Neural progenitor cell (in vitro differentiated cells): ENCODE data around the gene DDX11. TPM values are rescaled to one million over a fixed set of nuclear protein-coding genes. Genes with fewer than 3 reads are reported as not detected.

ENCODE experiments used
- DNase-seq: peaks from one replicate; pipeline ENCODE4 v3.0.0-alpha.2; 2016; ENCODE audit warnings: low spot score
- H2AFZ ChIP-seq: fragments of 200-600 bp; sonication (generic); replicated peaks from 2 replicates; pipeline ENCODE4 v1.6.1; 2016; ENCODE audit warnings: antibody characterized with exemption
- H3F3A ChIP-seq: fragments of 200-600 bp; sonication (generic); 2 replicates; pipeline ENCODE4 v1.6.1; 2016; ENCODE audit warnings: antibody characterized with exemption, low read depth
- H3K27ac ChIP-seq: fragments of 200-600 bp; sonication (generic); 2 replicates; pipeline ENCODE4 v1.5.1; 2016; ENCODE audit warnings: mild to moderate bottlenecking
- H3K27me3 ChIP-seq: fragments of 200-600 bp; sonication (generic); 2 replicates; pipeline ENCODE4 v1.6.1; 2016; ENCODE audit warnings: mild to moderate bottlenecking, moderate library complexity
- H3K36me3 ChIP-seq: fragments of 200-600 bp; sonication (generic); 2 replicates; pipeline ENCODE4 v1.5.1; 2016
- H3K4me1 ChIP-seq: fragments of 200-600 bp; sonication (generic); 2 replicates; pipeline ENCODE4 v1.6.1; 2016; ENCODE audit warnings: mixed run types
- H3K4me2 ChIP-seq: fragments of 200-600 bp; sonication (generic); 2 replicates; pipeline ENCODE4 v1.6.1; 2016
- H3K4me3 ChIP-seq: fragments of 200-600 bp; sonication (generic); 2 replicates; pipeline ENCODE4 v1.5.1; 2016
- H3K79me2 ChIP-seq: fragments of 200-600 bp; sonication (generic); 2 replicates; pipeline ENCODE4 v1.6.1; 2016; ENCODE audit warnings: low read depth
- H3K9ac ChIP-seq: fragments of 200-600 bp; sonication (generic); 2 replicates; pipeline ENCODE4 v1.6.1; 2016
- H3K9me3 ChIP-seq: fragments of 200-600 bp; sonication (generic); 2 replicates; pipeline ENCODE4 v1.5.1; 2016; ENCODE audit warnings: low read depth
- H4K20me1 ChIP-seq: fragments of 200-600 bp; sonication (generic); 2 replicates; pipeline ENCODE4 v1.6.1; 2016; ENCODE audit warnings: low read depth
- H3K27ac Mint-ChIP-seq: 3 replicates; pipeline ENCODE4 v1.8.0; 2021; ENCODE audit warnings: mixed read lengths
- H3K27me3 Mint-ChIP-seq: 2 replicates; pipeline ENCODE4 v1.8.0; 2022; ENCODE audit warnings: low read depth, mild to moderate bottlenecking, inconsistent platforms, moderate library complexity, mixed read lengths; ENCODE audit not compliant: insufficient read depth
- H3K36me3 Mint-ChIP-seq: 3 replicates; pipeline ENCODE4 v1.8.0; 2021; ENCODE audit warnings: mixed read lengths
- H3K4me1 Mint-ChIP-seq: 3 replicates; pipeline ENCODE4 v1.8.0; 2021; ENCODE audit warnings: mixed read lengths
- H3K4me3 Mint-ChIP-seq: 3 replicates; pipeline ENCODE4 v1.8.0; 2021; ENCODE audit warnings: mild to moderate bottlenecking, moderate library complexity, mixed read lengths
- H3K9me3 Mint-ChIP-seq: 3 replicates; pipeline ENCODE4 v1.8.0; 2020; ENCODE audit warnings: mixed read lengths
- EZH2 ChIP-seq: fragments of 200-600 bp; sonication (generic); IDR thresholded peaks from 2 replicates; pipeline ENCODE4 v1.6.1; 2017; ENCODE audit warnings: antibody characterized with exemption, mild to moderate bottlenecking, moderate library complexity
- EZH2phosphoT487 ChIP-seq: fragments of 200-600 bp; sonication (generic); IDR thresholded peaks from 2 replicates; pipeline ENCODE4 v1.6.1; 2017; ENCODE audit warnings: antibody characterized with exemption
- total RNA-seq: library from RNA; depleted of rRNA; stranded (reverse); fragments of >200 nt; gene quantifications from 2 replicates; pipeline ENCODE4 v1.2.3, GENCODE V29; 2015; ENCODE audit warnings: low replicate concordance
- TF ChIP-seq, protein P1 (sequence below): fragments of 200-600 bp; sonication (generic); IDR thresholded peaks from 2 replicates; pipeline ENCODE4 v1.5.1; 2017; ENCODE audit warnings: antibody characterized with exemption, mild to moderate bottlenecking

Gene DDX11
- total RNA-seq, 1 donor from 2014 or later = 80.1 TPM

DNA sequence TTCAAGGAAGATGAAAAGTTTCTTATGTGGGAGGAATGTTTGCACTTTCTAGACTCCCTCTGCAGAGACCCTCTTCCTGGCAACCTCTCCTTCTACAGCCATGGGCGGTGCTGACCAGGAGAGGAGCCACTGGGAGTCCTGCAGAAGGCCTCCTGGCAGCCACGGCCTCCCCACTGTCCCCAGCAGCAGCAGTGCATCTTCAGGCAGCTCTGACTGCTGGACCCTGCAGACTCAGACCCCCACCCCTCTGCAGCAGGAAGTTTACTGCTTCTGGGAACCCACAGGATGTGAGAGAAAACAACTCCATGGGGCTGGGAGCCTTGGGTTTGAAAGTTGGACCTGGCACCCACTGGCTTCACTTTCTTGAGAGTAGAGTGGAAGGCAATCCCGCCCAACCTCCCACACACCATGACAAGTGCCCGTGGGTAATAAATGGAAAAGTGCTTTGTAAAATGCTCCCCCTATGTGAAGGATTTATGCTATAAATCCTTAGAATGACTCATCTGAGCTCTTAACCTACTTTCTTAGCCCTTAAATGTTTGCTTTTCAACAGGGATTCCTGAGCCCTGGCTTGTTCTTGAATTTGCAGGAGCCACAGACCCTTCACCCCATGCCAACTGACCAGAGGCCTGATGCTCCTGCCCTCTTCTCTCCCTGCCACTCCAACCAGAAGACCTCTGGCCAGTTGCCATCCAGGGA is 37.5 kb upstream of the DDX11 start:
- H3K27ac Mint-ChIP-seq = peak overlapping the region; percentile 57
- no peaks in the 10 kb centered on the region for H3K36me3 Mint-ChIP-seq
- DNase-seq = no peak
- no peak overlapping the region for H3K4me3 Mint-ChIP-seq
- no peak overlapping the region for H3K4me3 ChIP-seq
- no peak overlapping the region for H3K27ac ChIP-seq
- no peaks in the 10 kb centered on the region for H3K79me2 ChIP-seq
- H3K4me1 ChIP-seq = no peaks in the 10 kb centered on the region
- no peak overlapping the region for H2AFZ ChIP-seq
- TF ChIP-seq, protein P1, sequence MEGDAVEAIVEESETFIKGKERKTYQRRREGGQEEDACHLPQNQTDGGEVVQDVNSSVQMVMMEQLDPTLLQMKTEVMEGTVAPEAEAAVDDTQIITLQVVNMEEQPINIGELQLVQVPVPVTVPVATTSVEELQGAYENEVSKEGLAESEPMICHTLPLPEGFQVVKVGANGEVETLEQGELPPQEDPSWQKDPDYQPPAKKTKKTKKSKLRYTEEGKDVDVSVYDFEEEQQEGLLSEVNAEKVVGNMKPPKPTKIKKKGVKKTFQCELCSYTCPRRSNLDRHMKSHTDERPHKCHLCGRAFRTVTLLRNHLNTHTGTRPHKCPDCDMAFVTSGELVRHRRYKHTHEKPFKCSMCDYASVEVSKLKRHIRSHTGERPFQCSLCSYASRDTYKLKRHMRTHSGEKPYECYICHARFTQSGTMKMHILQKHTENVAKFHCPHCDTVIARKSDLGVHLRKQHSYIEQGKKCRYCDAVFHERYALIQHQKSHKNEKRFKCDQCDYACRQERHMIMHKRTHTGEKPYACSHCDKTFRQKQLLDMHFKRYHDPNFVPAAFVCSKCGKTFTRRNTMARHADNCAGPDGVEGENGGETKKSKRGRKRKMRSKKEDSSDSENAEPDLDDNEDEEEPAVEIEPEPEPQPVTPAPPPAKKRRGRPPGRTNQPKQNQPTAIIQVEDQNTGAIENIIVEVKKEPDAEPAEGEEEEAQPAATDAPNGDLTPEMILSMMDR = no peak
- TF ChIP-seq EZH2phosphoT487 (no peak), EZH2 (no peak)
- no peaks in the 10 kb centered on the region for H3K4me1 Mint-ChIP-seq
- no peaks in the 10 kb centered on the region for H3K9me3 ChIP-seq
- H3F3A ChIP-seq = no peaks in the 10 kb centered on the region
- H3K9me3 Mint-ChIP-seq = no peaks in the 10 kb centered on the region
- H3K27me3 ChIP-seq = no peaks in the 10 kb centered on the region
- H3K27me3 Mint-ChIP-seq = peaks cover 14% of the 10 kb centered on the region
- no peaks in the 10 kb centered on the region for H4K20me1 ChIP-seq
- no peaks in the 10 kb centered on the region for H3K36me3 ChIP-seq
- no peak overlapping the region for H3K9ac ChIP-seq
- H3K4me2 ChIP-seq = no peak overlapping the region

DNA sequence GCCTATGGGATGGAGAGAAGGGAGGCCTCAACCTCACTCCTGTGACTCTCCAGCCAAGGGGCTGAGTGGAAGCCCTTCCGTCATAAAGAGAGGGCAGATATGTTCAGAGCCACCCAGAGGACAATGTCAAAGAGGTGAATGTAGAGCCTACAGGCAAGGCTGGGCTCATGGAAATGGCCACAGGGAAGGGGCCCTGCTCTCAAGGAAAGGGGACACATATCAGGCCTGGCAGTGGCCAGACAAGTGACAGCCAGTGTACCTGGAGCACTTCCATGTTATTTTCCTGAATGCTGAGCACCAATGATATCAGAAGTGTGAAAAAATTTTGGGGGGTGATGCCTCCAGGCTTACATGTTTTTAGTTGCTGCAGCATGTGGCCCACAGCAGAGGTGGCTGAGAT is 36.6 kb upstream of the DDX11 start:
- no peaks in the 10 kb centered on the region for H3K4me1 ChIP-seq
- H3K4me3 ChIP-seq = no peak overlapping the region
- no peak overlapping the region for H3K4me2 ChIP-seq
- H2AFZ ChIP-seq = no peak overlapping the region
- H3K9ac ChIP-seq = no peak overlapping the region
- no peaks in the 10 kb centered on the region for H3K79me2 ChIP-seq
- H3F3A ChIP-seq = no peaks in the 10 kb centered on the region
- Mint-ChIP-seq H3K4me1 (no peaks in the 10 kb centered on the region), H3K4me3 (no peak overlapping the region), H3K9me3 (no peaks in the 10 kb centered on the region), H3K36me3 (no peaks in the 10 kb centered on the region), H3K27ac (no peak overlapping the region), H3K27me3 (peaks cover 13% of the 10 kb centered on the region)
- H3K27ac ChIP-seq = no peak overlapping the region
- no peaks in the 10 kb centered on the region for H3K9me3 ChIP-seq
- no peaks in the 10 kb centered on the region for H3K36me3 ChIP-seq
- H3K27me3 ChIP-seq = no peaks in the 10 kb centered on the region
- no peak for DNase-seq
- H4K20me1 ChIP-seq = no peaks in the 10 kb centered on the region
- TF ChIP-seq EZH2phosphoT487 (no peak), EZH2 (no peak)
- TF ChIP-seq, protein P1 = no peak

DNA sequence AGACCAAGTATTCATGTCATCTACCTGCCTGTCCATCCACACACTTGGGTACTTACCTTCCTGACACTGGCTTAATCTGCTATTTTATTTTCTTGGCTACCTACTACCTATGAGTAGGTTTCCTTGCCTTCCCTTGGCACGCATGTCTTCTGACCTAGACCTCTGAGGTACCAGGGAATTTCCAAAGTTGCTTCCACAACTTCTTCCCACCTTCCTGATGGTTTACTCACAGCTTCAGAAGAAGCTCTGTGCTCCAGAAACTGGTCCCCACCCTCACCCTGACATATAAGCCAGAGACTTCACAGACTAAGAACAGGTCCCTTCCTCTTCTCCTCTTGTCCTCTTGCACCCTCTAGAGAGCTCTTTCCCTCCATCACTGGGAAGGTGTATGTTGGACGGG is 35.7 kb upstream of the DDX11 start:
- TF ChIP-seq EZH2phosphoT487 = no peak
- TF ChIP-seq, protein P1 = no peak
- no peak for TF ChIP-seq EZH2
- peaks cover 13% of the 10 kb centered on the region for H3K27me3 Mint-ChIP-seq
- no peaks in the 10 kb centered on the region for H3K36me3 Mint-ChIP-seq
- Histone ChIP-seq H3K4me2 (no peak overlapping the region), H3K36me3 (no peaks in the 10 kb centered on the region), H2AFZ (no peak overlapping the region), H3K9ac (no peak overlapping the region), H3K27ac (no peak overlapping the region), H3K4me3 (no peak overlapping the region), H4K20me1 (no peaks in the 10 kb centered on the region), H3K79me2 (no peaks in the 10 kb centered on the region), H3K27me3 (no peaks in the 10 kb centered on the region), H3F3A (no peaks in the 10 kb centered on the region), H3K4me1 (no peaks in the 10 kb centered on the region), H3K9me3 (no peaks in the 10 kb centered on the region)
- no peaks in the 10 kb centered on the region for H3K4me1 Mint-ChIP-seq
- H3K27ac Mint-ChIP-seq = no peak overlapping the region
- H3K9me3 Mint-ChIP-seq = no peaks in the 10 kb centered on the region
- H3K4me3 Mint-ChIP-seq = no peak overlapping the region
- no peak for DNase-seq
